HG03521 (cell line): ENCODE data around the gene TCN2.
"Not testable (repeated sequence)": the region's sequence is repeated elsewhere in the genome, so short reads cannot be mapped to it uniquely, and the experiment has no call there.

Source experiments
- ATAC-seq: cut with Tn5 transposase; IDR thresholded peaks from one replicate; pipeline ENCODE4 v1.9.1; 2021; ENCODE audit warnings: mild to moderate bottlenecking, moderate library complexity; ENCODE audit not compliant: unreplicated experiment

Gene TCN2

DNA sequence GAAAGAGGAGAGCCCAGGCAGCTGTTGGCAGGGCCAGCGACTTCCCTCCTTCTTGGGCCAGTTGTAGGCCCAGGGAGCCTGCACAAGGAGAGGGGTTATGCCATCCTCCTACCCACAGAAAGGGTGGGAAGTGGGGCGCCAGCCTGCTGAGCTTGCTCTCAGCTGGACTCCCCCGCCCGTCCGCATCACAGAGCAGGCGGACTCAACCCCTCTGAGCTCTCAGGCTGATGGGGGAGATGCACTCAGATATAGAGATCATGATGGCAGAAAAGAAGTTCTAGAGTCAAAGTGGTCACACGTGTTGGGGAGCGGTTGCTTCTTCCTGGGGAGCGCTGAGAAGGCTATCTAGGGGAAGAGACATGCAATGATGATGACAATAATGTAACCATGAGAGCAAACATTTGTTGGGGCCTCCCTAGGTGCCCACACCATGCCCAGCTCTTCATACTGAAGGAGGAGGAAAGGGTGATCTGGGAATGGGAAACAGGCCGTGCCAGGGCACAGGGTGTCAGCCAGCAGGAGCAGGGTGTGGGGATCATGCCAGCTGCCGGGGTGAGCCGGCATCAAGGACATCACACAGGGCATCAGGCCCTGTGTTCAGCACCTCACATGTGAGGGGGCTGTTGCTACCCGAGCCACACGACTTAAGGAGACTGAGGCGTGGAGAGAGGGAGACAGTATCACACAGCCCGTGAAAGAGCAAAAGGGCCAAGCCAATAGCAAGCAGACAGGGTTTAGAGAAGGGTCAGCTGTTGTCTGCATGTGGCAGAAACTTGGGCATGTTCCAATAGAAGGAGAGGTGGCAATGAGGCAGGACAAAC, 36.3 kb downstream of the TCN2 start:
- no peak for ATAC-seq

DNA sequence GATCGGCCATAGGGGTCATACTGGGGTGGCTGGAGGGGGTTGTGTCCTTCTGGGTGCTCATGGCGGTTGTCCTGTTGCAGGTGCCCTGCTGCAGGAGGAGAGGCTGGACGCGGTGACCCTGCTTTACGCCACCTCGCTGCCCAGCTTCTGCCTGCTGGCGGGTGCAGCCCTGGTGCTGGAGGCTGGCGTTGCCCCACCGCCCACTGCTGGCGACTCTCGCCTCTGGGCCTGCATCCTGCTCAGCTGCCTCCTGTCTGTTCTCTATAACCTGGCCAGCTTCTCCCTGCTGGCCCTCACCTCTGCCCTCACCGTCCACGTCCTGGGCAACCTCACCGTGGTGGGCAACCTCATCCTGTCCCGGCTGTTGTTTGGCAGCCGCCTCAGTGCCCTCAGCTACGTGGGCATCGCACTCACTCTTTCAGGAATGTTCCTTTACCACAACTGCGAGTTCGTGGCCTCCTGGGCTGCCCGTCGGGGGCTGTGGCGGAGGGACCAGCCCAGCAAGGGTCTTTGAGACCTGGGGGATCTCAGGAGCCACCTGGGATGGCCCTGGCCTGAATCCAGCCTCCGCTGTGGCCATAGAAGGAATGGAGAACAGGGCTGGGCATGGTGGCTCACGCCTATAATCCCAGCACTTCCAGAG, 39.7 kb downstream of the TCN2 start:
- no peak for ATAC-seq

DNA sequence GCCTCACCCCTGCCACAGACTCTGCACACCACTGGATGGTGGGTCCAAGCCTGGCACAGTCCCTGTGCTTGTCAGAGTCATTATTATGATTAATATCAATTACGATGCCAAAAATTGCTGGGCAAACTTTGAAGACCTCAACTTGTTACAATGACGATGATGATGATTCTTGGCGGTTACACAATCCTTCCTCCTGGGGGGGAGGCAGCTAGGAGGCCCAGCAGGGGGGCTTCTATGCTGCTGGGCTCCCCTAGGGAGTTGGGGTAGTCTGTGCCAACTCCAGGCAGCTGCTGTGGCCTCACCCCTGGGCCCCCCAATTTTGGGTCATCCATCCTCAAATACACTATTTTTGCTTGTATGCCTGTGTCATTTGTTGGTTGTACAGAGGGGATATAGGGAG, 40.6 kb downstream of the TCN2 start:
- no peak for ATAC-seq

DNA sequence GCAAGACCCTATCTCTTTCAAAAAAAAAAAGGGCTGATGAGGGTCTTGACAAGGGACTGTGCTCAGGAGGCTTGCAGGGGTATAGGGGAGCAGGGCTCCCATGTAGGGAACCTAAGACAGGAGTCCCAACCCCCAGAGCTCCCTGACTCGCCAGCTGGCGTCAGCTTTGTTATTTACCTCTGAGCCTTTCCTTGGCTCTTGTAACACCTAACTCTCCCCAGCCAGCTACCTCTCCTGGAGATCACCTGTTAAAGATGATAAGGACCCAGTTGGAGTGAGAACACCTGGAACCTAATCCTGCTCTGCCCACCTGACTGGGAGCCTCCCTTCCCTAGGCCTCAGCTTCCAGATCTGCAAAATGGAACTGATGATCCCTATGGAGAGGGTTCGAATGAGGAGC, 41.9 kb downstream of the TCN2 start:
- ATAC-seq, result no peak

DNA sequence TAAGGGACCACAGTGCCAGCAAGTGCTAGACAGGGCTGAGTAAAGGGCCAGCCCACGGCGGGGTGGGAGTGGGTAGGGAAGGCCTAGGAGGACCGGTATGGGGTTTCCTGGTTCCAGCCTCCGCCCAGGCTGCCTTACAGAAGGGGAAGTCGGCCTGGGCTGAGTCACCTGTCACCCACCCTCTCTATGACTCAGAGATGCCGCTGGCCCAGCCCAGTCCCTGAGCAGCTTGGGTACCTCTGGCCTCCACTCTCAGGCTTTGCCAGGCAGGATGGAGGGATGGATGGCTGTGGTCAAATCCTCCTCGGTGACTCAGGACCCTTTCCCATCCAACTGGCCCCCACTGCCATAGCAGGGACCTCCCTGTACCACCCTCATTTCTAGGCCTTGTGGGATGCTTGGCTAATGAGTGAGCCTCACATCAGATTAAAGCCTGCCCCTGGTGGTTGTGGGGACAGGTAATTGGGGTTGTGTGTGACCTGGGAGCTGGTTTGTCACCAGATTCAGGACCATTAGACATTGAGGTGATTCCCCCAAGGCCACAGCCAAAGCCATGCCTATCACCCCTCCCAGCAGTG, 42.5 kb downstream of the TCN2 start:
- ATAC-seq, result no peak

DNA sequence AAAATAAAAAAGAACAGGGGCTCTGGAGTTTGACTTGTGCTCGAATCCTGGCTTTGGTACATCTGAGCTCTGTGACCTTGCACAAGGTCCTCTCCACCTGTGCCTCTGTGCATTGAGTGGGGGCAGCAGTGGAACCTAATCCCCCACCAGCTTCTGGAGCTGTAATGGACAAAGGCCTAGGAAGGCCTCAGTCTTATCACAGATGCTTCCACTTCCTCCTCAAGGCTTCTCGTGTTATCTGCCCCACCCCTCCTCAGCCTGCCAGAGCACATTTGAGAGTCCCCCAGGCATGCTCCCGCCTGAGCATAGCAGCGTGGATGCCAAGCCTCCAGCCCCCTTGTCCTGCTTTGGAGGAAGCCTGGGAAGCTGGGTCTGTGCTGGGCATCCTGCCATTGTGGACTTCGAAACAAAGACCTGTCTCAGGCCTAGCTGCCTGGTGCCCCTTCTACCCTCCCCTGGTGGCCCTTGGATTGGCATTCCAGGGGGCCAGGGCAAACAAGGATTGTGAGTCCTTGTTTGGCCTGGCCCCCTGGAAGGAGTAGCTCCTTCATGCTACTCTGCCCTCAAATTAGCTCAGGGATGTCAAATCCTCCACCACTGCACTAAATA, 43.6 kb downstream of the TCN2 start:
- ATAC-seq, result no peak

DNA sequence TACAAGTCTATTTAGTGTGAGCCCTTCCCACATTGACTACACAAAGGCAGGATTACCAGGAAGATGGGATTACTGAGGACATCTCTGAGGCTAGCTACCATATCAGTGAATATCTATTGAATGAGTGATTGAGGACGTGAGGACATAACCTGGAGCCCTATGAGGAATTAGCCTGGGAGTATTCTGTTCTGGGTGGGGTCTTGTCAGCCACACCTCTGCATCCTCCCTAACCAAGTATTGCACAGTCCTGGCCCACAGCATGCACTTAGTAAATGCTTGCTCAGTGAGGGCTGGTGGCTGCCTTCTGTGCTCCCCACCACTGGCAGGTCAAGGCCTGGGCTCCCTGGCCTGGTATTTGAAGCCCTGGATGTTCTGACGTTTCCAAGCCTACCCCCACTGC, 45.9 kb downstream of the TCN2 start:
- no peak for ATAC-seq

DNA sequence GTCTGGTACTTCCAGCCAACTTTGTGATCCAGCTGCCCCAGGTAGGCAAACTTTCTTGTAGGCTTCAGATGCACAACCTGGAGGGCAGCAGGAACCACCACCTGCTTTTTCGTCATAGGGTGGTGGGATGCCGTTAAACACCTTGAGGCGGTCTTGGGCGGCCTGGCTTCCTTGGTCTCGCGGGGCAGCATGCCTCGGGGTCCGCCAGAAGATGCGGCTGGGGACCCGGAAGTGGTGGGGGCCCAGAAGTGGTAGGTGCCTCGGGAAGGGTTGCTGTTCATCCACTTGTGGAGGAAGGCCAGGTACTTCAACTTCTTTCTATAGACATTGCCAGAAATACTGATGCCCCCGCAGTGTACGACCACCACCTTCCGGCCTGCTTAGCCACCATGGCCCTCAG, 47.4 kb downstream of the TCN2 start:
- ATAC-seq, result no peak

DNA sequence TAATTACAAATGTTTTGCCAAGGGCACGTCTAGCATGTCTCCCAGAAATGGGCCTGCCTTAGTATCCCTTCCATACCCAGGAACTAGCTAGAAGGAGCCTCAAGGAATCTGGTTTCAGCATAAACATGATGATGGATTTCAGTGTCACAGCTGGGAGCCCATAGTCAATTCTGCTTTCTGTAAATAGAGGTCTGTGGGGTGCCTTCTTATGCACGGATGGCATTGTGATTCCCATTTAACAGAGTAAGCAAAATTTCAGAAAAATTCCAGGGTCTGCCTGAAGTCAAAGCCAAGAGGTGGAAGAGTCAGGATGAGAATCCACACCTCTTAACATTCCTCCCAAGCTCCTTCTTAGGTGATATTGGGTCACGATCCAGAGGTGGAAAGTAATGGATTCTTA, 48.6 kb downstream of the TCN2 start:
- ATAC-seq, result no peak

DNA sequence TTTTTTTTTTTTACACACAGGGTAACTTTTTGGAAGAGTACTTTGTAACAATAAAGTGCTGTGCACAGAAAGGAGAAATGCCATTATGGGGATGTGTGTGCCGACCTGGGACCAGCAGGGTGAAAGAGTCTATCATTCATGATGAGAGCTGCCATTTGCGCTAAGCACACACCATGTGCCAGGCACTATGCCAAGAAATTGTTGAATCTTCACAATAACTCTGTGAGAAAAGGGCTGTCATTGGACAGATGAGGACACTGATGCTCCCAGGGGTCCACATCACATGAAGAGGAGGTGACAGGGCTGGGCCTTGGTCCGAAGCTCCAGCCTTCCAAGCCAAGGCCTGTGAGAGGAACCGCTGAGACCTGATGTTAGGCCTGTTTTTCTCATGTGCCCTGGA, 55.1 kb downstream of the TCN2 start:
- ATAC-seq, result no peak

DNA sequence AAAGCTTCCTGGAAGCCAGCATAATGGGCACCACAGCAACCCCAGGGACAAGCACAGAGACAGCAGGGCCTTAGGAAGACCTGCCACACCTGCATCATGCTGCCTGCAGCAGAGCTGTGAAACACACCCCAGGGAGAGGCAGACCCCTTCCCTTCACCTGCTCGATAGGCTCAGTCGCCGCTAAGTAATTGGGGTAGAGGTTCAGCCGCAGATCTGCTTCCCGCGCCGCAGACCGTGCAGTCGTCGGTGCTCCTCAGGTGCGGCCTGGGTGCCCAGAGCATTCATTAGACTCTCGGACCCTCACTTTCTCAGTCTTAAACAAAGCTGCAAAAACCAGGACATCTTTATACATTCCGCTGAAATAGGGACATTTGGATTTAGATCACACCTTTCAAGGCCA, 57.8 kb downstream of the TCN2 start:
- no peak for ATAC-seq

DNA sequence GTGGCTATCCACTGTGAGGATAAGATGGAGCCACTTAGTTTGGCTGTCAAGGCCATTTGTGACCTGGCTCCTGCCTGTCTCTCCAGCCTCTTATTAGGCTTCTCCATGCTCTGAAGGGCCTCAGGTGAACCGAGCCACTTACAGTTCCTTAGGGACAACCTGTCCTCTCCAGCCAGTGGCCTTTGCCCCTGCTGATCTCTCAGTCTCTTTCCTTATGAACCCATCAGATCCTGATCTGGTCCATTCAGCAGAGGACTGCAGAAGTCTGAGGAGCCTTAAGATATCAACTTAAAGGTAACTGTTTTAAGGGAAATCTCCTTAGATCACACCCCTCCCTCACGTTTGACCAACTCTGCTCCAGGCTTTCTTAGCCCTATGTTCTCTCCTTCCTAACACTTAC, 58.3 kb downstream of the TCN2 start:
- ATAC-seq, result no peak

DNA sequence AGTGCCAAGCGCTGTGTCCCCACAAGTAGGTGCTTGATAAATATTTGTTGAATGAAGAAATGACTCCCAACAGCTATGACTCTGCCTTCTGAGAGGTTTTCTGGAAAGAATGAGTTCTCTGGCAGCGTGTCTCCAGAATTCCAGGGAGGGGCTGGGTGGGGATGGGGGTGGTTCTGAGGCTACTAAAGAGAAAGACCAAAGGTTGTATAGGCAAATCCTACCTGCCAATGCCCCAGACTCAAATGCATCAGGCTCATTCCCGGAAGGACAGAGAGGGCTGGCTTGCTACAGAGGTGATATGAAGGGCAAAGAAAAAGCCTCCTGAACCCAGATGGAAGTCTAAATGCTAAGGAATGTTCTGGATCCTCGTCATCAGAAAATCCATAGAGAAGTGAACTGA, 58.8 kb downstream of the TCN2 start:
- no peak for ATAC-seq

DNA sequence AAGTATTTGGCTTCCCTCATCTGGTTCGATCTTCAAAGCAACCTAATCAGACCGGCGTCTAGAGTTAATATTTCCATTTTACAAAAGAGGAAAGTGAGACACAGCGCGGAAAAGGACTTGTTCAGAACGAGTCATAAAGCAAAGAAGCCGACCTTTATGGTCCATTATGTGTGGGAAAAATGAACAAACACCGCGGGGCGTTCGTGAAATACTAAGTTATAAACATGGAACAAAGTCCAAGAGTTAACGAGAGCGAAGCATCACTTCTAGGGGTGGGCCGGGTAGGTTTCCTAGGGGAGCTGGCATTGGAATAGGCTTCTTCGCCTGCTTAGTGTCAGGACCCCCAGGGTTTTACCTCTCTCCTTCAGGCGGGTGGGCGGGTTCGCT, 60.1 kb downstream of the TCN2 start:
- ATAC-seq, result no peak

DNA sequence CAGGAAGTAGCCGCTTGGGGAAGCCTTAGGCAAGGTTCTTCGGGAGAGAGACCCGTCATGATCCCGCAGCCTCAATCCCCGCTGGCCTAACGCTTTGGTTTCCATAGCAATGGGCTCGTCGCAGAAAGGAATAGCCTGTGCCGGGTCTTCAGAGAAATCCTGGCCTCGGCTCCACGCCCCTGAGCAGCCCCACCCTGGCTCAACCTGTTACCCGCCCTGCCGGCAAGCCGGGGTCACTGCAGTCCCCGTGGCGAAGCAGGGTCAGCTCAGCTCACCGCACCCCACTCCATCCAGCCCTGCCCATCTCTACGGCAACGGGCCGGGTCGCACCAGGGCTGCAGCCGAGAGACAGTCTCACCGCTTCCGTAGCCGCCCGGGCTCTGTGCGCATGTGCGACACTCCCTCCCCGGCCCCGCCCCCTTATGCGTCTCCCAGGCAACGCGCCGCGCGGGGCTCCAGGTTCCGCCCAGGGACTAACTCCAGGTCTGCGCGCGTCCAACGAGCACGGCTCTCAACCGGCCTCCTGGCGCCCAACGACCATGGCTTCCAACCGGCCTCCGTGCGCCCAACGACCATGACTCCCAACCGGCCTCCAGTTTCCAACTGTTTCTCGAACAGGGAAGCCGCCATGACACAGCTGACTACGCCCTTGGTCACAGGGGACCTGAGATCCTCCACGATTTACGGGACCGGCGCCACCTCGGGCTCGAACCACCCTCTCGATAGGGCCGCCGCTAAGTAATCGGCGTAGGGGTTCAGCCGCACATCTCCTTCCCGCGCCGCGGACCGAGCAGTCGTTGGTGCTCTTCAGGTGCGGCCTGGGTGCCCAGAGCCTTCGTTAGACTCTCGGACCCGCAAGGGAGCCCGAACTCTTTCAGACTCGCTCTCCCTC, 60.8 kb downstream of the TCN2 start, which contains the start of gene DUSP18:
TSS of gene DUSP18 (minus strand) at position 382 of the 892 bp plus-strand sequence. CDS start 3,872 bp downstream, outside the sequence.
- ATAC-seq, result peak; percentile 81

DNA sequence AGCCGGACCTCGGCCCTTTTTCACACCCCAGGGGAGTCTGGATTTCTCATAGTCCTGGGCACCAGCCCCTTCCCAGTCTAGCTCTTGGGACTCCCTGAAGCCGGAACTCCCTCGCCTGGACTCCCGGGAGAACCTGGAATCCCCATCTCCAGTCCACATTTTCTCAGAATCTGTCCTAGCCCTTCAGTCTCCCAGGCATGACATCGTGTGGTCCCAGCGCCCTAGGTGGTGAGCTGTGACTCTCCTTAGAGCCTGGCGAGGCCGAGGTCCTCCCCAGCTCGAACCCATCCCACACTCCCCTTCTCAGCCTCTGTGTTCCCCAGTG, 61.4 kb downstream of the TCN2 start:
- no peak for ATAC-seq

DNA sequence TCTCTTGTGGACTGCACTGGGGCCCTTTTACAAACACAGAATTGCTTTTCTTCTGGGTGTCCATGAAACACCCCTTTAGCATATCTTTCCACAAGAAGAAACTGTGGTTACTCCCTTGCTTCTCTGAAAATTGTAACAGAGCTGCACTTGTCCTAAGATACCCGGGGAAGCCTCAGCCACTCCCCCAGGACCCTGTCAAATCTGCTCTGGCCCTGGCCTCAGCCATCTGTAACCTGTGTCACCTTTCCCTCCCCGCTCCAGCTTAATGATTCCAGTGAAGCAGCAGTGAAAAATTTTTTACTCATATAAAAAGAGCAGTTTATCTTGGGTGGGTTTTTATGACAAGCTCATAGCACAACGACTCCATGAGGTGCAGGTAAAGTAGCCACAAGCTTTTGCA, 64.1 kb downstream of the TCN2 start:
- no peak for ATAC-seq

DNA sequence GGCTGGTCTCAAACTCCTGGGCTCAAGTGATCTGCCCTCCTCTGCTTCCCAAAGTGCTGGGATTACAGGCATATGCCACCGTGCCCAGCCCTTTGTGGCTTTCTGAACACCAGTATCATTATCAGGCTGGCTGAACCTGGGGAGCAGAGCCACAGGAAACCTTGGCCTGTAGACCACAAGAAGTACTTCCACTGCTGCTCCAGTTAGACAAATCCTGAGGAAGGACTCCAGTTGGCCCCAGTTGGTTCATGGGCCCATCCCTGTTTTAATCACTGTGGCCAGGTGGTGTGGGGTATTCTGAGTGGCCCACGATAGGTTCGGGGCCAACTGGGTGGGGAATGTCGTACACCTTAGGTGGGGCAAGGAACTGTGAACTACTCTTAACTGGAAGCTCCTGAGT, 66.2 kb downstream of the TCN2 start:
- no peak for ATAC-seq

DNA sequence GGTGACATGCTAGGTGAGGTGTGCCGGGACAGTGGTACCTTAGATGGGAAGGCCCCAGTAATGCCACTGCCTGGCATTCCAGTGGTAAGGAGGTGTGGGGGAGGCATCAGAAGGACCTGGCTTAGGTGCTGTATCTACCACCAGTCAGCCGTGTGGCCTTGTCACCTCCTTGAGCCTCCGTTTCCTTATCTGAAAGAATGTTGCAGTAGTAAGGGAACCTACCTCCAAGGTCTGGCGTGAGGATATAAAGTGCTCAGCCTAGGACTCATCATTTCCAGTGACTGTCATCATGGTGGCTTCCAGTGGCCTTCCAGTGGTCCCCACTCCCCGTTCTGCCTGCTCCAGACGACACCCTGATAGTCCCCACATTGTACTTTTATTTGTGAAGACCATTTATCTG, 67.5 kb downstream of the TCN2 start:
- ATAC-seq, result no peak

DNA sequence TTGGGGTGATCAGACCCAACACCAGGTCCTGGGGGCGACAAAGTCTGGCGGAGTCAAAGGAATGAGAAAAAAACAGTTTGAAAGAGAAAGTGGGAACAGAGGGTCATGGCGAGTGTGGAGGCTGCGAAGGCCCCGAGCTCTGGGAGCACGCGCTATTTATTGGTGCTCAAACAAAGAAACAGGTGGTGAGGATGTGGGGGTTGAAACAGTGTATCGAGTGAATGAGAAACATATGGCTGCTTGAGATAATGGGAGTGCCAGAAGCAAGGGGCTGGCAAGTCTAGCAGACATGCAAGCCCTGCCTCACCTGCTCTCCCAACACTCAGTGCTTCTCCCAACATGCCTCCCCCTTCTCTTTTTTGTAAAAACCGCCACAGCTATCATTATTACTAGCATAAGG, 68.5 kb downstream of the TCN2 start:
- no peak for ATAC-seq

DNA sequence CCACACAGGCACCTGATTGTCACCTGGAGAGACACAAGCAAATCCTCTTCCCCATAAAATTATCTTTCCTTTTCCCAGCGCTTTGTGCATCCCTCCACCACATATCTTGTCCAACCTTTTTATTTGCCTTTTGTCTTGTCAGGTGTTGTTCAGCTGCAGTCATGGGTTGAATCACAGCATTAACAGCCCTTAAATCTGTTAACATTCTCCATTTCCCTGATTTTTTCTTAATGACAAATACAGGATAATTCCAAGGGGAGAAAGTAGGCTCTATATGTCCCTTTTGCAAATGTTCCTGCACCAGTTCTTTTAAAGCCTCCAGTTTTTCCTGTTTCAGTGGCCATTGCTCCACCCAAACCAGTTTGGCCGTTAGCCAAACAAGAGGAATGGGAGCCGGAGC, 69.6 kb downstream of the TCN2 start:
- not testable (repeated sequence) for ATAC-seq
